ENCODE data around the gene TCERG1.
"Not testable (repeated sequence)": the region's sequence is repeated elsewhere in the genome, so short reads cannot be mapped to it uniquely, and the experiment has no call there.

TCERG1 gene

GRCh38 chr5:146516151-146516475 lies 69.0 kb downstream of the TCERG1 start, which contains the start of gene GPR151:
Gene GPR151, minus strand, starts transcription at chr5:146516190. Its CDS starts 77 bp downstream, at chr5:146516113.
- DNase-seq (ENCODE audit: insufficient read length, low spot score) = no peak
- no peak for FAIRE-seq

GRCh38 chr5:146519554-146519953 lies 72.4 kb downstream of the TCERG1 start:
- no peak for DNase-seq (ENCODE audit: insufficient read length, low spot score)
- no peak for FAIRE-seq

- FAIRE-seq (no peak), DNase-seq (ENCODE audit: insufficient read length, low spot score) (no peak)
These were observed 73.6 kb downstream of the TCERG1 start for GRCh38 chr5:146520731-146521130.

GRCh38 chr5:146521403-146522106 lies 74.4 kb downstream of the TCERG1 start:
- no peak for FAIRE-seq

GRCh38 chr5:146523698-146524097 lies 76.6 kb downstream of the TCERG1 start:
- FAIRE-seq = no peak
- no peak for DNase-seq (ENCODE audit: insufficient read length, low spot score)

More at GRCh38 chr5:146521403-146522106, 74.4 kb downstream of the TCERG1 start:
- no peak for DNase-seq (ENCODE audit: insufficient read length, low spot score)

GRCh38 chr5:146527785-146528184 lies 80.7 kb downstream of the TCERG1 start:
- no peak for FAIRE-seq
- no peak for DNase-seq (ENCODE audit: insufficient read length, low spot score)

- DNase-seq (ENCODE audit: insufficient read length, low spot score) (peak; percentile 19), FAIRE-seq (no peak)
These were observed 81.1 kb downstream of the TCERG1 start for GRCh38 chr5:146528236-146528635.

- FAIRE-seq (no peak), DNase-seq (ENCODE audit: insufficient read length, low spot score) (no peak)
These were observed 82.9 kb downstream of the TCERG1 start for GRCh38 chr5:146529984-146530383.

GRCh38 chr5:146533260-146533857 lies 86.2 kb downstream of the TCERG1 start:
- DNase-seq (ENCODE audit: insufficient read length, low spot score) (peak; percentile 78), FAIRE-seq (peak; percentile 46)

- no peak for DNase-seq (ENCODE audit: insufficient read length, low spot score)
- no peak for FAIRE-seq
These were observed 86.7 kb downstream of the TCERG1 start for GRCh38 chr5:146533882-146534281.

GRCh38 chr5:146538432-146538831 lies 91.3 kb downstream of the TCERG1 start:
- no peak for DNase-seq (ENCODE audit: insufficient read length, low spot score)
- FAIRE-seq = no peak

- DNase-seq (ENCODE audit: insufficient read length, low spot score) = no peak
These were observed 92.8 kb downstream of the TCERG1 start for GRCh38 chr5:146539973-146540372.

GRCh38 chr5:146540414-146540813 lies 93.3 kb downstream of the TCERG1 start:
- DNase-seq (ENCODE audit: insufficient read length, low spot score) (no peak), FAIRE-seq (no peak)

More at GRCh38 chr5:146539973-146540372, 92.8 kb downstream of the TCERG1 start:
- no peak for FAIRE-seq

- no peak for FAIRE-seq
- peak; percentile 73 for DNase-seq (ENCODE audit: insufficient read length, low spot score)
These were observed 95.1 kb downstream of the TCERG1 start for GRCh38 chr5:146541958-146542849.

GRCh38 chr5:146544232-146544631 lies 97.1 kb downstream of the TCERG1 start:
- FAIRE-seq (no peak), DNase-seq (ENCODE audit: insufficient read length, low spot score) (no peak)

- DNase-seq (ENCODE audit: insufficient read length, low spot score) (no peak), FAIRE-seq (no peak)
These were observed 101.8 kb downstream of the TCERG1 start for GRCh38 chr5:146548781-146549449.

- FAIRE-seq (no peak), DNase-seq (ENCODE audit: insufficient read length, low spot score) (no peak)
These were observed 102.5 kb downstream of the TCERG1 start for GRCh38 chr5:146549615-146550014.

- no peak for DNase-seq (ENCODE audit: insufficient read length, low spot score)
- no peak for FAIRE-seq
These were observed 106.3 kb downstream of the TCERG1 start for GRCh38 chr5:146553446-146553845.

GRCh38 chr5:146556884-146557283 lies 109.8 kb downstream of the TCERG1 start:
- FAIRE-seq; DNase-seq (ENCODE audit: insufficient read length, low spot score): not testable (repeated sequence)

- no peak for FAIRE-seq
- peak; percentile 41 for DNase-seq (ENCODE audit: insufficient read length, low spot score)
These were observed 113.2 kb downstream of the TCERG1 start for GRCh38 chr5:146560205-146560812.

Data from HTR-8/SVneo (cell line).